ENCODE data around the gene LACC1. TPM values are rescaled to one million over a fixed set of nuclear protein-coding genes. Genes with fewer than 3 reads are reported as not detected.

The LACC1 gene
- total RNA-seq, 1 donor from 2014 or later = 13.6 TPM

GRCh38 chr13:43939086-43939485 is 59.4 kb downstream of the LACC1 start:
- DNase-seq (ENCODE audit: low spot score) = no peak

DNA sequence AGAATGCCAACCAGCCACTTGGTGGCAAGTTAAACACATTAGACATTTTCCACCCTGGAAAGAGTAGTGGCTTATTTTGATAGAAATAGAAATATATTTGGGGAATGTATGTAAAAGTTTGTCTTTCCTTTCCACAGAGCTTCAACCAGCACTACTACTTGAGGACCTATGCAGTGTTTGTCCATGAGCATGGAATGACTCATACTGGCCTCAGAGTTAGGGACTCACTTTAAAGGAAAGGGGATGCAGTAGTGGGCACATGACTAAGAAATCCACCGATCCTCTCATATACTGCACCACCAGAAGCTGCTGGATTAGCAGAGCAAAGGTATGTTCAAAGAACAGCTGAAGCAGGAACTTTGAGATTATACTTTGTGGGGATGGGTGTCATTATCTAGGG is 62.6 kb downstream of the LACC1 start:
- no peak for DNase-seq (ENCODE audit: low spot score)

Other genes starting within 250 kb of the LACC1 start
- 8.2 TPM for gene ENOX1, start 92.9 kb upstream of the LACC1 start, total RNA-seq
- 2.4 TPM for gene CCDC122, start 164 bp upstream of the LACC1 start, total RNA-seq

Data from mesenteric fat pad (tissue), 1 donor.